A673 (cell line): ENCODE measurements around the gene FSTL5. TPM values are rescaled to one million over a fixed set of nuclear protein-coding genes. Genes with fewer than 3 reads are reported as not detected.

Source experiments
- BruUV-seq: library from RNA; stranded (reverse); fragments of 400-500 nt; replicated peaks from 2 replicates; lab custom pipeline; 2021; lab: Mats Ljungman, UMichigan
- CTCF ChIA-PET: fragments of 300-600 bp; sonication (Branson Sonifier 250); formaldehyde crosslinking; loops from one replicate; lab custom pipeline; 2022; ENCODE audit warnings: antibody characterized with exemption; lab: Charles Lee
- POLR2A ChIA-PET: fragments of 300-600 bp; sonication (Branson Sonifier 250); formaldehyde crosslinking; loops from one replicate; lab custom pipeline; 2022; ENCODE audit warnings: antibody characterized with exemption; ENCODE audit not compliant: low non-redundant PET; lab: Charles Lee
- DNase-seq: peaks from one replicate; pipeline ENCODE4 v3.0.0-alpha.2; 2015; ENCODE audit warnings: low spot score
- H3K27ac ChIP-seq: fragments of 200-600 bp; sonication (generic); 2 replicates; pipeline ENCODE4 v1.5.1; 2016; ENCODE audit warnings: mixed run types, low read depth, mild to moderate bottlenecking, mixed read lengths, antibody characterized with exemption, low read length; ENCODE audit not compliant: poor library complexity, severe bottlenecking
- H3K27me3 ChIP-seq: fragments of 200-600 bp; sonication (generic); replicated peaks from 2 replicates; pipeline ENCODE4 v1.6.1; 2017; ENCODE audit warnings: mixed run types, low read depth, mild to moderate bottlenecking, mixed read lengths, antibody characterized with exemption, low read length; ENCODE audit not compliant: insufficient read depth, poor library complexity
- H3K36me3 ChIP-seq: fragments of 200-600 bp; sonication (generic); 2 replicates; pipeline ENCODE4 v1.6.1; 2016; ENCODE audit warnings: mixed run types, mild to moderate bottlenecking, mixed read lengths, antibody characterized with exemption, low read length; ENCODE audit not compliant: insufficient read depth, poor library complexity, severe bottlenecking
- H3K4me1 ChIP-seq: fragments of 200-600 bp; sonication (generic); 2 replicates; pipeline ENCODE4 v1.6.1; 2017; ENCODE audit warnings: mixed run types, mild to moderate bottlenecking, mixed read lengths, antibody characterized with exemption, low read length; ENCODE audit not compliant: insufficient read depth, poor library complexity, severe bottlenecking
- H3K4me3 ChIP-seq: fragments of 200-600 bp; sonication (generic); 2 replicates; pipeline ENCODE4 v1.5.1; 2016; ENCODE audit warnings: low read depth, mixed run types, mild to moderate bottlenecking, mixed read lengths, low read length; ENCODE audit not compliant: poor library complexity, severe bottlenecking
- H3K9me3 ChIP-seq: fragments of 200-600 bp; sonication (generic); 2 replicates; pipeline ENCODE4 v1.6.1; 2016; ENCODE audit warnings: mixed run types, low read depth, mild to moderate bottlenecking, mixed read lengths, antibody characterized with exemption, low read length; ENCODE audit not compliant: poor library complexity, severe bottlenecking
- CTCF ChIP-seq: fragments of 300-800, 200-600 bp; sonication (generic); conservative IDR thresholded peaks from 2 replicates; pipeline ENCODE4 v1.5.1; 2017; ENCODE audit warnings: low read depth, mild to moderate bottlenecking, antibody characterized with exemption, low read length, moderate library complexity, mixed read lengths
- EZH2 ChIP-seq: fragments of 200-600 bp; sonication (generic); IDR thresholded peaks from 2 replicates; pipeline ENCODE4 v1.6.1; 2017; ENCODE audit warnings: borderline replicate concordance, low read depth, mild to moderate bottlenecking, mixed read lengths, antibody characterized with exemption, low read length; ENCODE audit not compliant: poor library complexity, severe bottlenecking
- intact Hi-C: fragments of 100-400 bp; cut with micrococcal nuclease; formaldehyde crosslinking; loops from one replicate; pipeline ENCODE4 v1.10.0; 2022; ENCODE audit not compliant: unreplicated experiment
- total RNA-seq: library from RNA; stranded (reverse); gene quantifications from 2 replicates; pipeline ENCODE4 v1.2.3, GENCODE V29; 2021

Gene FSTL5
- total RNA-seq, 1 experiment from 2014 or later, result 0.15 TPM

- intact Hi-C loops, result no loop called here
- H3K4me3 ChIP-seq, result no peak overlapping the region
- BruUV-seq, result no TSS peak
- no peak overlapping the region for H3K27ac ChIP-seq
- TF ChIP-seq EZH2 (no peak), CTCF (no peak)
- ChIA-PET POLR2A (no interaction called here), CTCF (no interaction called here)
- no peaks in the 10 kb centered on the region for H3K9me3 ChIP-seq
- no peaks in the 10 kb centered on the region for H3K27me3 ChIP-seq
- H3K36me3 ChIP-seq, result no peaks in the 10 kb centered on the region
- no peak for DNase-seq
- no peaks in the 10 kb centered on the region for H3K4me1 ChIP-seq
These were observed 799.1 kb downstream of the FSTL5 start for GRCh38 chr4:161364681-161365080.

GRCh38 chr4:161360982-161361381 is 802.8 kb downstream of the FSTL5 start:
- POLR2A ChIA-PET, result no interaction called here
- Histone ChIP-seq H3K36me3 (no peaks in the 10 kb centered on the region), H3K27me3 (no peaks in the 10 kb centered on the region), H3K27ac (no peak overlapping the region), H3K4me3 (no peak overlapping the region), H3K9me3 (no peaks in the 10 kb centered on the region), H3K4me1 (no peaks in the 10 kb centered on the region)
- no peak for DNase-seq
- TF ChIP-seq CTCF (no peak), EZH2 (no peak)
- BruUV-seq, result no TSS peak
- CTCF ChIA-PET, result no interaction called here
- intact Hi-C loops, result no loop called here

GRCh38 chr4:161359491-161359890 is 804.3 kb downstream of the FSTL5 start:
- POLR2A ChIA-PET, result no interaction called here
- H3K9me3 ChIP-seq, result no peaks in the 10 kb centered on the region
- CTCF ChIA-PET, result no interaction called here
- H3K4me1 ChIP-seq, result no peaks in the 10 kb centered on the region
- H3K36me3 ChIP-seq, result no peaks in the 10 kb centered on the region
- no peak overlapping the region for H3K4me3 ChIP-seq
- no peak for TF ChIP-seq CTCF
- TF ChIP-seq EZH2, result no peak
- BruUV-seq, result no TSS peak
- no peaks in the 10 kb centered on the region for H3K27me3 ChIP-seq
- intact Hi-C loops, result no loop called here
- no peak for DNase-seq
- H3K27ac ChIP-seq, result no peak overlapping the region
